ENCODE measurements around the gene ZNF232. TPM values are rescaled to one million over a fixed set of nuclear protein-coding genes. Genes with fewer than 3 reads are reported as not detected.
"Not testable (repeated sequence)": the region's sequence is repeated elsewhere in the genome, so short reads cannot be mapped to it uniquely, and the experiment has no call there.

The ZNF232 gene
- total RNA-seq, result 10 to 100 TPM in 1 of 2 donors, 1 to 10 TPM in 1; 8.7 to 16.5 TPM
- 10 to 100 TPM; 12.6 to 29.5 TPM for polyA plus RNA-seq (ENCODE audit: insufficient read length in 2 of 2)
- long read RNA-seq, donor 1, partial matches to known transcripts, result 38 of 38 reads
- long read RNA-seq, donor 1, other reads (novel, unspliced or antisense), result 0 of 38 reads
- long read RNA-seq, donor 2, partial matches to known transcripts, result 0 of 13 reads
- long read RNA-seq, donor 2, other reads (novel, unspliced or antisense), result 11 of 13 reads
- long read RNA-seq, donor 3, partial matches to known transcripts, result 15 of 15 reads
- long read RNA-seq, donor 3, other reads (novel, unspliced or antisense), result 0 of 15 reads
- long read RNA-seq, donor 4, partial matches to known transcripts, result 7 of 7 reads
- long read RNA-seq, donor 4, other reads (novel, unspliced or antisense), result 0 of 7 reads

- whole genome bisulfite sequencing (ENCODE audit: insufficient coverage), result under 1% methylated on average over 57 of the region's 69 CpGs
- DNase-seq (ENCODE audit: low read depth in 4 of 6, low spot score in 6 of 6), result peak; percentile 84 to 98 (median 92)
- Histone ChIP-seq H3K36me3 (ENCODE audit: control insufficient read depth, insufficient read depth, low read length) (peaks cover 10% of the 10 kb centered on the region), H3K27me3 (ENCODE audit: control insufficient read depth, insufficient read depth, low read length) (peaks cover 20% of the 10 kb centered on the region), H3K4me1 (ENCODE audit: control insufficient read depth, insufficient read depth, low read length) (peaks cover 22% of the 10 kb centered on the region), H3K27ac (ENCODE audit: low read depth, low read length) (peak within 1 kb of the TSS; percentile 81), H3K9me3 (ENCODE audit: control insufficient read depth, insufficient read depth, low read length) (no peaks in the 10 kb centered on the region), H3K4me3 (ENCODE audit: low read depth, low read length) (peak within 1 kb of the TSS; percentile 90)
These were observed at the start of gene ZNF232 for GRCh38 chr17:5111402-5112204. Gene ZNF232 (minus strand): TSS chr17:5111878. CDS start chr17:5111822, 56 bp downstream.

- DNase-seq (ENCODE audit: low read depth in 4 of 6, low spot score in 6 of 6); H3K27ac ChIP-seq (ENCODE audit: low read depth, low read length); H3K27me3 ChIP-seq (ENCODE audit: control insufficient read depth, insufficient read depth, low read length); H3K36me3 ChIP-seq (ENCODE audit: control insufficient read depth, insufficient read depth, low read length); H3K4me3 ChIP-seq (ENCODE audit: low read depth, low read length); H3K9me3 ChIP-seq (ENCODE audit: control insufficient read depth, insufficient read depth, low read length); H3K4me1 ChIP-seq (ENCODE audit: control insufficient read depth, insufficient read depth, low read length): not testable (repeated sequence)
- WGBS (ENCODE audit: insufficient coverage), result no CpG with 5 or more reads among the region's 1 CpG
These were observed 49.0 kb upstream of the ZNF232 start for GRCh38 chr17:5160702-5161101.

GRCh38 chr17:5146122-5146521 is 34.4 kb upstream of the ZNF232 start:
- H3K4me1 ChIP-seq (ENCODE audit: control insufficient read depth, insufficient read depth, low read length); H3K27me3 ChIP-seq (ENCODE audit: control insufficient read depth, insufficient read depth, low read length); H3K36me3 ChIP-seq (ENCODE audit: control insufficient read depth, insufficient read depth, low read length); H3K9me3 ChIP-seq (ENCODE audit: control insufficient read depth, insufficient read depth, low read length); DNase-seq (ENCODE audit: low read depth in 4 of 6, low spot score in 6 of 6); H3K4me3 ChIP-seq (ENCODE audit: low read depth, low read length); H3K27ac ChIP-seq (ENCODE audit: low read depth, low read length): not testable (repeated sequence)
- no CpG with 5 or more reads among the region's 1 CpG for WGBS (ENCODE audit: insufficient coverage)

- not testable (repeated sequence) for H3K9me3 ChIP-seq (ENCODE audit: control insufficient read depth, insufficient read depth, low read length); H3K36me3 ChIP-seq (ENCODE audit: control insufficient read depth, insufficient read depth, low read length); H3K27me3 ChIP-seq (ENCODE audit: control insufficient read depth, insufficient read depth, low read length); H3K4me1 ChIP-seq (ENCODE audit: control insufficient read depth, insufficient read depth, low read length); DNase-seq (ENCODE audit: low read depth in 4 of 6, low spot score in 6 of 6); H3K27ac ChIP-seq (ENCODE audit: low read depth, low read length); H3K4me3 ChIP-seq (ENCODE audit: low read depth, low read length)
- no CpG with 5 or more reads among the region's 18 CpGs for WGBS (ENCODE audit: insufficient coverage)
These were observed 31.2 kb upstream of the ZNF232 start for GRCh38 chr17:5142877-5143276.

- H3K27me3 ChIP-seq (ENCODE audit: control insufficient read depth, insufficient read depth, low read length), result no peaks in the 10 kb centered on the region
- H3K36me3 ChIP-seq (ENCODE audit: control insufficient read depth, insufficient read depth, low read length), result no peaks in the 10 kb centered on the region
- H3K27ac ChIP-seq (ENCODE audit: low read depth, low read length), result no peak overlapping the region
- H3K4me1 ChIP-seq (ENCODE audit: control insufficient read depth, insufficient read depth, low read length), result no peaks in the 10 kb centered on the region
- no peak overlapping the region for H3K4me3 ChIP-seq (ENCODE audit: low read depth, low read length)
- DNase-seq (ENCODE audit: low read depth in 4 of 6, low spot score in 6 of 6), result no peak
- no peaks in the 10 kb centered on the region for H3K9me3 ChIP-seq (ENCODE audit: control insufficient read depth, insufficient read depth, low read length)
- 74% methylated on average over 5 of the region's 5 CpGs for WGBS (ENCODE audit: insufficient coverage)
These were observed 27.7 kb upstream of the ZNF232 start for GRCh38 chr17:5139458-5139732.

GRCh38 chr17:5138616-5139457 is 27.2 kb upstream of the ZNF232 start:
- DNase-seq (ENCODE audit: low read depth in 4 of 6, low spot score in 6 of 6), result no peak
- no peaks in the 10 kb centered on the region for H3K27me3 ChIP-seq (ENCODE audit: control insufficient read depth, insufficient read depth, low read length)
- whole genome bisulfite sequencing (ENCODE audit: insufficient coverage), result 76% methylated on average over 24 of the region's 24 CpGs

GRCh38 chr17:5138198-5138544 is 26.5 kb upstream of the ZNF232 start:
- DNase-seq (ENCODE audit: low read depth in 4 of 6, low spot score in 6 of 6); H3K27ac ChIP-seq (ENCODE audit: low read depth, low read length); H3K4me3 ChIP-seq (ENCODE audit: low read depth, low read length); H3K36me3 ChIP-seq (ENCODE audit: control insufficient read depth, insufficient read depth, low read length); H3K27me3 ChIP-seq (ENCODE audit: control insufficient read depth, insufficient read depth, low read length); H3K4me1 ChIP-seq (ENCODE audit: control insufficient read depth, insufficient read depth, low read length); H3K9me3 ChIP-seq (ENCODE audit: control insufficient read depth, insufficient read depth, low read length): not testable (repeated sequence)
- WGBS (ENCODE audit: insufficient coverage), result 81% methylated on average over 6 of the region's 9 CpGs

More at GRCh38 chr17:5138616-5139457, 27.2 kb upstream of the ZNF232 start:
- H3K9me3 ChIP-seq (ENCODE audit: control insufficient read depth, insufficient read depth, low read length), result no peaks in the 10 kb centered on the region
- H3K4me1 ChIP-seq (ENCODE audit: control insufficient read depth, insufficient read depth, low read length), result no peaks in the 10 kb centered on the region
- no peak overlapping the region for H3K4me3 ChIP-seq (ENCODE audit: low read depth, low read length)
- H3K36me3 ChIP-seq (ENCODE audit: control insufficient read depth, insufficient read depth, low read length), result no peaks in the 10 kb centered on the region
- H3K27ac ChIP-seq (ENCODE audit: low read depth, low read length), result no peak overlapping the region

- H3K36me3 ChIP-seq (ENCODE audit: control insufficient read depth, insufficient read depth, low read length); H3K27ac ChIP-seq (ENCODE audit: low read depth, low read length); DNase-seq (ENCODE audit: low read depth in 4 of 6, low spot score in 6 of 6); H3K9me3 ChIP-seq (ENCODE audit: control insufficient read depth, insufficient read depth, low read length); H3K4me1 ChIP-seq (ENCODE audit: control insufficient read depth, insufficient read depth, low read length); H3K4me3 ChIP-seq (ENCODE audit: low read depth, low read length); H3K27me3 ChIP-seq (ENCODE audit: control insufficient read depth, insufficient read depth, low read length): not testable (repeated sequence)
- WGBS (ENCODE audit: insufficient coverage), result 94% methylated on average over 10 of the region's 15 CpGs
These were observed 26.0 kb upstream of the ZNF232 start for GRCh38 chr17:5137511-5138197.
